ENCODE data around the gene BANP.
"Not testable (repeated sequence)": the region's sequence is repeated elsewhere in the genome, so short reads cannot be mapped to it uniquely, and the experiment has no call there.

The BANP gene, protein sequence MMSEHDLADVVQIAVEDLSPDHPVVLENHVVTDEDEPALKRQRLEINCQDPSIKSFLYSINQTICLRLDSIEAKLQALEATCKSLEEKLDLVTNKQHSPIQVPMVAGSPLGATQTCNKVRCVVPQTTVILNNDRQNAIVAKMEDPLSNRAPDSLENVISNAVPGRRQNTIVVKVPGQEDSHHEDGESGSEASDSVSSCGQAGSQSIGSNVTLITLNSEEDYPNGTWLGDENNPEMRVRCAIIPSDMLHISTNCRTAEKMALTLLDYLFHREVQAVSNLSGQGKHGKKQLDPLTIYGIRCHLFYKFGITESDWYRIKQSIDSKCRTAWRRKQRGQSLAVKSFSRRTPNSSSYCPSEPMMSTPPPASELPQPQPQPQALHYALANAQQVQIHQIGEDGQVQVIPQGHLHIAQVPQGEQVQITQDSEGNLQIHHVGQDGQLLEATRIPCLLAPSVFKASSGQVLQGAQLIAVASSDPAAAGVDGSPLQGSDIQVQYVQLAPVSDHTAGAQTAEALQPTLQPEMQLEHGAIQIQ

GRCh38 chr16:87950765-87951551 lies at the start of gene BANP:
BANP (plus strand) TSS chr16:87951434; CDS start chr16:87975116, 23,682 bp downstream.
- DNase-seq (ENCODE audit: low read depth) = peak; percentile 99

- DNase-seq (ENCODE audit: low read depth) = not testable (repeated sequence)
These were observed 46.3 kb upstream of the BANP start for GRCh38 chr16:87904963-87905362.

- DNase-seq (ENCODE audit: low read depth) = not testable (repeated sequence)
These were observed 45.7 kb upstream of the BANP start for GRCh38 chr16:87905521-87905920.

DNA sequence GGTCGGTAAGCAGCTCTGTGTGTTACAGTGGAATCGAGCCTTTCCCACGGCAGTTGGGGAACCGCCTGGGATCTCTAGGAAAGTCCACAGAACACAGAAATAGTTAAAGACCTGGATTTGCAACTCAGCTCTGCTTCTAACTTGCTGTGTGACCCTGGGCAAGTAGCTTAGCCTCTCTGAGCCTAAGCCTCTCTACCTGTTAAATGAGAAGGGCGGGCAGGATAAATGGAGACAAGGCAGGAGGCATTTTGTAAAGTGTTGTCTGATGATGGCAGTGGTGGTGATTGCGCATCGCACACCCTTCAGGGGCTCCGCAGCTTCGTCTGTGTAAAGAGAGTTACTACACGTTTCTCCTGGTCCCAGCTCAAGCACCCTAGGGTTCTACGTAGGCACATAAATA lies 43.1 kb upstream of the BANP start:
- DNase-seq (ENCODE audit: low read depth) = not testable (repeated sequence)

GRCh38 chr16:87909203-87909935 lies 41.9 kb upstream of the BANP start:
- DNase-seq (ENCODE audit: low read depth) = peak; percentile 18

DNA sequence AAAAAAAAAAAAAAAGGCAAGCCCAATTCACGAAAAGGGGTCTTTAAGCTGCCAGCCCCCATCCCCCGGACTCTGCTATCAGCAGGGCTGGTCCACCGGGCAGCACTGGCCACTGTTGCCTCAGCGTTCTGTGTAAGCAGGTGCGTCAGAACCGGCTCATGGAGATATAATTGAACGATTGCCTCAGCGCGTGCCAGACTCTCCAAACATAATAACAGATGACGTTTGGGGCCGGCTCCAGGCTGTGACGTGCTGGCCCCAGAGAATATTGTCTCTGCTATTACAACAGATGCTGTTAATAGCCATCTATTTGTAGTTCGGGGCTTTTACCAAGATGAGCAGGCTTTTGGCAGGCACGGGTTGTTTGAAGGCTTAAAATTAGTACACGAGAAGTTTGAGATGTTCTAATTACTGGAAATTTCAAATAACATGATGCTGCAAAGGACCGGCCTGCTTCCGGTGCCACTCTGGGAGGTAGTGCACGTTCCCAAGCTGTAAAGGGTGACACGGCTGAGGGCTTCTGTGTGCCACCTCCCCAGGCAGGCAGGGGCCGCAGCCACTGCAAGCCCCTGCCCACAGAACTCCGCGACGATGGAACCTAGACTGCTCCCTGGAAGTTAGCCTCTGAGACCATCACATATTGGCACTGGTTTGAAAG lies 40.0 kb upstream of the BANP start:
- DNase-seq (ENCODE audit: low read depth) = not testable (repeated sequence)

DNA sequence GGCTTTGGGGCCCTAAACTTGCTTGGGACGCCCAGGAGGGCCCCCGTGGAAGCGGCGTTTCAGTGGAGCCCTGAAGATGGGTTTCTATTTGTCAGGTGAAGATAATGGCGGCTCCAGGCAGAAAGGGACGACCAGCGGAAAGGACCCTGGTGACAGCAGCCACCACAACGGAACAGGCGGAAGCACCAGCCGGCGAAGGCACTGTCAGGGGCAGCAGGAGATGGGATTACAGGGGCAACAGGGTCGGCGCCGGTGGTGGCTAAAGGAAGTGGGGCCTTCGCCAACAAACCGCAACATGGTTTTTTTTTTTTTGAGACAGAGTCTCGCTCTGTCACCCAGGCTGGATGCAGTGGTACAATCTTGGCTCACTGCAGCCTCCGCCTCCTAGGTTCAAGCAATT lies 38.5 kb upstream of the BANP start:
- DNase-seq (ENCODE audit: low read depth) = not testable (repeated sequence)

- not testable (repeated sequence) for DNase-seq (ENCODE audit: low read depth)
These were observed 37.1 kb upstream of the BANP start for GRCh38 chr16:87914021-87914725.

DNA sequence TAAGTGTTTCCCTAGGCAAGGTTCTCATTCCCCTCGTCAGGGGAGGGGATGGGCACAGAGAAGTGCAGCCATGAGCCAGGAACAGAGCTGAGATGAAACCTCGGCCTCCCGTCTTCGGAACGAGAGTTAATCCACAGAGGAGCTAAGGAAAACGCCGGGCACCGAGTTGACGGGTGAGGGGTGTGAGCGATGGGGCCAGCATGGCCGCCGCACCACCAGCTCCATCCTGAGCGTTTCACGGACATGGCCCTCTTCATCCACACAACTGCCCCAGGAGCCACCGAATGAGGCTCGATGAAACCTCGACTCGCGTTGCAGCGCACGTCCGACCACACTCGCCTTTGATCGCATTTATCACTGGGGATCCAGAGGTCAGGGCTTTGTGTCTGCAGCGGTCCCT lies 36.4 kb upstream of the BANP start:
- DNase-seq (ENCODE audit: low read depth) = no peak

GRCh38 chr16:87917503-87917902 lies 33.7 kb upstream of the BANP start:
- DNase-seq (ENCODE audit: low read depth) = no peak

GRCh38 chr16:87918338-87918737 lies 32.9 kb upstream of the BANP start:
- DNase-seq (ENCODE audit: low read depth) = no peak

DNA sequence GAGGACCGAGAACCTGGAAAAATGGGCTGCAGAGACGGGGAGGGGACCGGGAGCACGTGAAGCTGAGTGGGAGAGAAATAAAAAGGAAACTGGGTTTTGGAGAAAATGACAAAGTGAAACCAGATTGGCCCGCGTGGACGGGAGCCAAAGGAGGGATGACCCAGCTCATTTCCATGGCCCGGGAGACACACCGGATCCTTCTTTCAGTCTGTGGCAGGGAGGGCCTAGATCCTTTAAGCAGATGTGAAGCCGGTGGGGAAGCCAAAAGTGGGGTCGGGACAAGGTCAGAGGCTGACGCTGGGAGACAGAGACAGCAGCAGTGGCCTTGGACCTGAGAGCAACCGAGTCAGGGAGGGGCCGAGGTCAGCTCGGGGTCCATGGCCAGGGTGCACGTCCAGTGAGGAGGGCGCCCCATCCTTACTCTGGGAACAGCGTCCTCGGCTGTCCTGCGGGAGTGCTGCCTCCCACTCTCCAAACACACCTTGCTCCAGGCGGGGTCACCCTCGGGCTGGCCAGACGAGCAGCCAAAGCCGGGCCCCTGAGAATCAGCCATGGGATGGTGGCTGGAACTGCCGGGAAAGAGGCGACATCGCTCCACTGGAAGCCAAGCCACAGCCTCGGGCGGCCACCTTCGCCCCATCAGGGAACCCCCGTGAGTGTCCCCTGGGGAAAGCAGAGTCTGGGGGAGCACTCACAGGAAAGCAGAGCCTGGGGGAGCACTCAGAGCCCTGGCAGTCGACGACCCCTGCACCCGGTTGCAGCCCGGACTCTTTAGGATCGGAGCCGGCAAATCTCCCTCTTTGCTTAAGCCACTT lies 32.2 kb upstream of the BANP start:
- no peak for DNase-seq (ENCODE audit: low read depth)

DNA sequence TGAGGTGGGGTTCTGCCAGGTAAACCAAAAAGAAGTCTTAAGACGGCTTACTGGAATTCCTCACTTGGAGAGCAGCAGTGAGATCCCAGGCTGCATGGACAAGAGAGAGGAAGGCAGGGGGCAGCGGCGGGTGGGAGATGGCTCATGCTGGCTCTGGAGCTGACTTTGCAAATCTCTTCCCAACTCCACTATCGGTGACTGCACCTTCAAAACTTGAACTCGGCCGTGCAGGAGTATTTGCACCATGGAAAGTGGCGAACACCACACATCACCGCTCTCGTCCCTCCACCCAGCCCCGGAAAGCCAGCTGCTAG lies 31.6 kb upstream of the BANP start:
- DNase-seq (ENCODE audit: low read depth) = no peak

GRCh38 chr16:87921236-87921773 lies 29.9 kb upstream of the BANP start:
- no peak for DNase-seq (ENCODE audit: low read depth)

- no peak for DNase-seq (ENCODE audit: low read depth)
These were observed 28.9 kb upstream of the BANP start for GRCh38 chr16:87922250-87922871.

GRCh38 chr16:87924041-87924810 lies 27.0 kb upstream of the BANP start:
- DNase-seq (ENCODE audit: low read depth) = no peak

- no peak for DNase-seq (ENCODE audit: low read depth)
These were observed 26.2 kb upstream of the BANP start for GRCh38 chr16:87924811-87925670.
